ENCODE data around the gene DYRK4.

DYRK4 gene

GRCh38 chr12:4589941-4590340, 27.9 kb downstream of the DYRK4 start:
- Histone ChIP-seq H2AFZ (ENCODE audit: low read depth) (no peak overlapping the region), H3K9ac (no peak overlapping the region), H3K4me2 (no peak overlapping the region), H3K4me3 (IDR thresholded peaks at IDR 0.05; ENCODE audit: insufficient read depth, low read depth, low read length) (no peak overlapping the region), H3K4me1 (ENCODE audit: low read depth, poor library complexity, severe bottlenecking) (no peaks in the 10 kb centered on the region), H3K79me2 (ENCODE audit: insufficient read depth, low read depth) (no peaks in the 10 kb centered on the region), H3K36me3 (ENCODE audit: insufficient read depth) (no peaks in the 10 kb centered on the region), H3K27me3 (ENCODE audit: insufficient read depth, low read depth) (no peaks in the 10 kb centered on the region), H4K20me1 (ENCODE audit: insufficient read depth) (no peaks in the 10 kb centered on the region), H3K27ac (no peak overlapping the region)
- no peak for TF ChIP-seq CTCF (conservative IDR thresholded peaks at IDR 0.05; ENCODE audit: low read depth, low read length)

GRCh38 chr12:4591180-4591687, 29.2 kb downstream of the DYRK4 start:
- Histone ChIP-seq H3K4me3 (IDR thresholded peaks at IDR 0.05; ENCODE audit: insufficient read depth, low read depth, low read length) (no peak overlapping the region), H3K36me3 (ENCODE audit: insufficient read depth) (no peaks in the 10 kb centered on the region), H3K9ac (no peak overlapping the region), H3K79me2 (ENCODE audit: insufficient read depth, low read depth) (no peaks in the 10 kb centered on the region), H4K20me1 (ENCODE audit: insufficient read depth) (no peaks in the 10 kb centered on the region), H2AFZ (ENCODE audit: low read depth) (no peak overlapping the region), H3K27ac (no peak overlapping the region), H3K27me3 (ENCODE audit: insufficient read depth, low read depth) (no peaks in the 10 kb centered on the region), H3K4me1 (ENCODE audit: low read depth, poor library complexity, severe bottlenecking) (no peaks in the 10 kb centered on the region), H3K4me2 (no peak overlapping the region)
- TF ChIP-seq CTCF (conservative IDR thresholded peaks at IDR 0.05; ENCODE audit: low read depth, low read length): no peak

GRCh38 chr12:4595881-4596280, 33.9 kb downstream of the DYRK4 start:
- Histone ChIP-seq H3K4me2 (no peak overlapping the region), H3K27me3 (ENCODE audit: insufficient read depth, low read depth) (no peaks in the 10 kb centered on the region), H3K36me3 (ENCODE audit: insufficient read depth) (no peaks in the 10 kb centered on the region), H3K4me1 (ENCODE audit: low read depth, poor library complexity, severe bottlenecking) (no peaks in the 10 kb centered on the region), H2AFZ (ENCODE audit: low read depth) (no peak overlapping the region), H4K20me1 (ENCODE audit: insufficient read depth) (no peaks in the 10 kb centered on the region), H3K4me3 (IDR thresholded peaks at IDR 0.05; ENCODE audit: insufficient read depth, low read depth, low read length) (no peak overlapping the region), H3K9ac (no peak overlapping the region), H3K27ac (no peak overlapping the region), H3K79me2 (ENCODE audit: insufficient read depth, low read depth) (no peaks in the 10 kb centered on the region)
- TF ChIP-seq CTCF (conservative IDR thresholded peaks at IDR 0.05; ENCODE audit: low read depth, low read length): no peak

GRCh38 chr12:4603421-4603820, 41.4 kb downstream of the DYRK4 start:
- Histone ChIP-seq H3K36me3 (ENCODE audit: insufficient read depth) (no peaks in the 10 kb centered on the region), H4K20me1 (ENCODE audit: insufficient read depth) (no peaks in the 10 kb centered on the region), H3K4me2 (no peak overlapping the region), H3K9ac (no peak overlapping the region), H3K27ac (no peak overlapping the region), H3K4me1 (ENCODE audit: low read depth, poor library complexity, severe bottlenecking) (peaks cover 12% of the 10 kb centered on the region), H3K79me2 (ENCODE audit: insufficient read depth, low read depth) (no peaks in the 10 kb centered on the region; the same call in 1 of the 2 replicates), H3K4me3 (IDR thresholded peaks at IDR 0.05; ENCODE audit: insufficient read depth, low read depth, low read length) (no peak overlapping the region), H2AFZ (ENCODE audit: low read depth) (no peak overlapping the region), H3K27me3 (ENCODE audit: insufficient read depth, low read depth) (no peaks in the 10 kb centered on the region)
- TF ChIP-seq CTCF (conservative IDR thresholded peaks at IDR 0.05; ENCODE audit: low read depth, low read length): no peak
